Peyer's patch (tissue), 4 donors: ENCODE data around the gene DTL. TPM values are rescaled to one million over a fixed set of nuclear protein-coding genes. Genes with fewer than 3 reads are reported as not detected.

Experiments
- DNase-seq, 3 donors: peaks; one replicate each; pipeline ENCODE4 v3.0.0-alpha.2; 2017 to 2019
- H3K27ac ChIP-seq, 4 donors: fragments of 200-600 bp; sonication (generic); one replicate each; pipeline ENCODE4 v1.5.1; 2016 to 2019
- H3K27me3 ChIP-seq, 2 donors: fragments of 200-600 bp; sonication (generic); one replicate each; pipeline ENCODE4 v1.5.1; 2019
- H3K36me3 ChIP-seq, 3 donors: fragments of 200-600 bp; sonication (generic); one replicate each; pipeline ENCODE4 v1.5.1; 2016 to 2019
- H3K4me1 ChIP-seq, 4 donors: fragments of 200-600 bp; sonication (generic); one replicate each; pipeline ENCODE4 v1.5.1; 2016 to 2019
- H3K4me3 ChIP-seq, 4 donors: fragments of 200-600 bp; sonication (generic); 1 replicate in 3 of 4; 2 replicates in 1 of 4; pipeline ENCODE4 v1.5.1; 2016 to 2019; ENCODE audit warnings: mild to moderate bottlenecking in 1 of 4
- H3K9me3 ChIP-seq, 4 donors: fragments of 200-600 bp; sonication (generic); one replicate each; pipeline ENCODE4 v1.5.1; 2016 to 2019; ENCODE audit warnings: mild to moderate bottlenecking in 1 of 4
- POLR2A ChIP-seq, 2 donors: fragments of 450-650 bp; IDR thresholded peaks; one replicate each; pipeline ENCODE4 v1.5.1; 2017; ENCODE audit warnings: antibody characterized with exemption in 2 of 2, mild to moderate bottlenecking in 2 of 2, moderate library complexity in 2 of 2
- total RNA-seq, 4 donors: library from RNA; depleted of rRNA; stranded (reverse); fragments of >200 nt; gene quantifications; one replicate each; pipeline ENCODE4 v1.1.0, GENCODE V29; 2016
- TF ChIP-seq, protein P1 (sequence below), 6 experiments: fragments of 450-650 bp in 4 of 6; fragments of 200-600 bp in 2 of 6; sonication (generic) in 1 of 6; IDR thresholded peaks; one replicate each; pipeline ENCODE4 v1.5.1; 2017 to 2019; ENCODE audit warnings: antibody characterized with exemption in 6 of 6, mild to moderate bottlenecking in 3 of 6, moderate library complexity in 1 of 6

DTL gene
- total RNA-seq, 4 donors from 2014 or later: 0.66 to 5.8 (median 3.7) TPM

DNA sequence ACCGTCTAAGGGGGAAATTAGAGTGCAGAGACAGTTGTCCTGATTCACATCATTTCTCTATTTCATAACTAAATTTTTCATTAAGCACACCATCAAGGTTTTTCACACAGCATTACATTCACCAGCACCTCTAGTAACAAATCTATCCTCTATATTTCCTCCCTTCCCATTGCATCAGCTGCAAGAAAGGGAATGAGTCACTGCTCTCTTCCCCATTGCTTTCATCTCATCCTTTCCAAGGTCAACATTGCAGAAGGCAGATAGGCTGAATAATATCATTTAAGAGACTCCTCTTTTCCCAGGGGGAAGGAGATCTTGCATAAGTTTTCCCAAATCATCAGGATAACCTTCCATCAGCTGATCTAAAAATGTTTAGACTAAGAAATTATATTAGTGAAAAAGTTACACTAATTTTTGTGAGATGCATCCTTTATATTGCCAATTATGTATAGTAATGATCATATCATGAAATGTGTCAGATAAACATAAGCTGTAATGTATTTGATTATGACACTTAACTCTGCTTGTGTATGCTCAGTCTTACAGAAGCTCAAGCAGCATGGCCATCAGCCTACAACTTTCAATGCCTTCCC is 4.5 kb upstream of the DTL start:
- Histone ChIP-seq H3K27ac (no peak overlapping the region), H3K4me3 (no peak overlapping the region), H3K27me3 (no peaks in the 10 kb centered on the region), H3K36me3 (no peaks in the 10 kb centered on the region), H3K9me3 (no peaks in the 10 kb centered on the region), H3K4me1 (peaks cover 0 to 12% (median 0%) of the 10 kb centered on the region in 4 donors)
- DNase-seq: no peak
- TF ChIP-seq, protein P1, sequence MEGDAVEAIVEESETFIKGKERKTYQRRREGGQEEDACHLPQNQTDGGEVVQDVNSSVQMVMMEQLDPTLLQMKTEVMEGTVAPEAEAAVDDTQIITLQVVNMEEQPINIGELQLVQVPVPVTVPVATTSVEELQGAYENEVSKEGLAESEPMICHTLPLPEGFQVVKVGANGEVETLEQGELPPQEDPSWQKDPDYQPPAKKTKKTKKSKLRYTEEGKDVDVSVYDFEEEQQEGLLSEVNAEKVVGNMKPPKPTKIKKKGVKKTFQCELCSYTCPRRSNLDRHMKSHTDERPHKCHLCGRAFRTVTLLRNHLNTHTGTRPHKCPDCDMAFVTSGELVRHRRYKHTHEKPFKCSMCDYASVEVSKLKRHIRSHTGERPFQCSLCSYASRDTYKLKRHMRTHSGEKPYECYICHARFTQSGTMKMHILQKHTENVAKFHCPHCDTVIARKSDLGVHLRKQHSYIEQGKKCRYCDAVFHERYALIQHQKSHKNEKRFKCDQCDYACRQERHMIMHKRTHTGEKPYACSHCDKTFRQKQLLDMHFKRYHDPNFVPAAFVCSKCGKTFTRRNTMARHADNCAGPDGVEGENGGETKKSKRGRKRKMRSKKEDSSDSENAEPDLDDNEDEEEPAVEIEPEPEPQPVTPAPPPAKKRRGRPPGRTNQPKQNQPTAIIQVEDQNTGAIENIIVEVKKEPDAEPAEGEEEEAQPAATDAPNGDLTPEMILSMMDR (IDR thresholded peaks at IDR 0.05): no peak
- TF ChIP-seq POLR2A (IDR thresholded peaks at IDR 0.05): no peak

DNA sequence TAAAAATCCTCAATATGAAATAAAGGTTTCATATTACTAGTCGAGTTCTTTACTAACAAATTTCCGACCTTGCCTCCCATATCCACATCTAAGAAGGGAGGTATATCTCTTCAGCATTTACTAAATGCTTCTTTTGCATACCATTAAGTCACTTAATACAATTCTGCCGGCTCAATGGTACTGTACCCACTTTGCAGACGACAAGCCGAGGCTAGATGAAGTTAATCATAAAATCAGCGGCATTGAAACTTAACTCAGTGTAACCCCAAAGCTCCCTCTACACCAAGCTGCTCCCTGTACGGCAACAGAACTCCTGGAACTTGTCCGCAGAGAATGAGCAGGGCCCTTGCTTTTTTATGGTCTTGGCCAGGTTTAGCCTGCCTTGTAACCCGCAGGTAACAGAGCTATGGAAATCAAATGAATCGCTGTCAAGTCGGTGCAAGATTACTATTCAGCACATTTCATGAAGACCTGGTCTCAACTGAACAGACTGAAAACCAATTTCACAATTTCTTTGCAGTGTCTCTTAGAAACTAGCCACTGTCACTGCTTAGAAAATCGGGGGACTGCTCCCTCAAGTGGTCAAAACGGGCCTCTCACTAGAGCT is 929 bp upstream of the DTL start:
- no peaks in the 10 kb centered on the region for H3K27me3 ChIP-seq
- peak overlapping the region; percentile 68 to 92 (median 86) for H3K27ac ChIP-seq
- peak overlapping the region; percentile 52 to 75 (median 60) for H3K4me3 ChIP-seq
- TF ChIP-seq, protein P1 (IDR thresholded peaks at IDR 0.05): no peak
- no peak for TF ChIP-seq POLR2A (IDR thresholded peaks at IDR 0.05)
- no peak for DNase-seq
- no peaks in the 10 kb centered on the region for H3K36me3 ChIP-seq
- H3K9me3 ChIP-seq: no peaks in the 10 kb centered on the region
- peaks cover 0 to 16% (median 0%) of the 10 kb centered on the region in 4 donors for H3K4me1 ChIP-seq

DNA sequence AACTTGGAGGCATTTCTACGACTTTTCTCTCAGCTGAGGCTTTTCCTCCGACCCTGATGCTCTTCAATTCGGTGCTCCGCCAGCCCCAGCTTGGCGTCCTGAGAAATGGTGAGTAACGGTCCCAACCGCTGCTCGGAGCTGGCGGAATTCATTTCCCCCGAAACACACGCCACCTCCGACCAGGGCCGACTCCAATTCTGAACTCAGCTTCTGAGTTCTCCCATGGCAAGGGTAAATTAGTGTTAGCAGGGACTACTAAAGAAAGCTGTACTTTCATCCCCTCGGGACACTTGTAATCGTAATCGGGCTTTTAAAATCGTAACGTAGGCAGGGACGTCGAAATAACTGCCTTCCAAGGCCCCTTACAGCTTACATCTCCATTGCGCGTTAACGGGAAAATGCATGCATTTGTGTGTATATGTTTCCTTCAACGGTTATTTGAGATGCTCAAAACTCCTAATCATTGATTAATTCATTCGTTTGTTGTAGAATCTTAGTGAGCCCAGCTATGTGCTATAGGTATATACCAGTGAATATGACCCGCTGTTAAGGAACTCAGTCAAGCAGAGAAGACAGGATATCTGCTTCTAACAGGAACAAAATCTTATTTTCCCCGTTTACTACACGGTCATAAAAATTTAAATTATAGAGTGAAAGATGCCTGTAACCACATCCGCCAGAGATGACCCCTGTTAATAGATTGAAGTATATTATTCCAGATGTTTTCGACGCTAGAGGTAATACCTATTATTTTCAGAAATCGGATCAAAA is 472 bp downstream of the DTL start:
- no peaks in the 10 kb centered on the region for H3K36me3 ChIP-seq
- H3K27me3 ChIP-seq: no peaks in the 10 kb centered on the region
- DNase-seq: no peak
- peak overlapping the region; percentile 63 to 92 (median 86) for H3K27ac ChIP-seq
- H3K4me3 ChIP-seq: peak overlapping the region; percentile 52 to 75 (median 60)
- no peak for TF ChIP-seq POLR2A (IDR thresholded peaks at IDR 0.05)
- TF ChIP-seq, protein P1 (IDR thresholded peaks at IDR 0.05): no peak
- peaks cover 0 to 16% (median 0%) of the 10 kb centered on the region in 4 donors for H3K4me1 ChIP-seq
- H3K9me3 ChIP-seq: no peaks in the 10 kb centered on the region

DNA sequence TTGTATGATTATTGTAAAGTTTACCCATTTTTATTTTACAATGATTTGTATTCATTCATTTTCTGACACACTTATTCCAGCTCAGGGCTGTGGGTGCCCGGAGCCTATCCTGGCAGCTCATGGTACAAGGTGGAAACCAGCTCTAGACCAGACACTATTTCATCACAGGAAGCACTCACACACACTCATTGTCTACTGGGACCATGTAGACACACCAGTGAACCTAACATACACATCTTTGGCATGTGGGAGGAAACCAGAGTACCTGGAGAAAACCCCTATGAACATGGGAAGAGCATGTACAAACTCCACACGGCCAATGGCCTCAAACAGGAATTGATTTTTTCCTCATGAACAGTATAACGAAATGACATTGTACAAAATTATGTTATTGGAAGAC is 2.4 kb downstream of the DTL start:
- Histone ChIP-seq H3K36me3 (no peaks in the 10 kb centered on the region), H3K27me3 (no peaks in the 10 kb centered on the region), H3K9me3 (no peaks in the 10 kb centered on the region), H3K4me3 (no peak overlapping the region), H3K27ac (no peak overlapping the region), H3K4me1 (peaks cover 0 to 12% (median 0%) of the 10 kb centered on the region in 4 donors)
- DNase-seq: no peak
- TF ChIP-seq, protein P1 (IDR thresholded peaks at IDR 0.05): no peak
- TF ChIP-seq POLR2A (IDR thresholded peaks at IDR 0.05): no peak

DNA sequence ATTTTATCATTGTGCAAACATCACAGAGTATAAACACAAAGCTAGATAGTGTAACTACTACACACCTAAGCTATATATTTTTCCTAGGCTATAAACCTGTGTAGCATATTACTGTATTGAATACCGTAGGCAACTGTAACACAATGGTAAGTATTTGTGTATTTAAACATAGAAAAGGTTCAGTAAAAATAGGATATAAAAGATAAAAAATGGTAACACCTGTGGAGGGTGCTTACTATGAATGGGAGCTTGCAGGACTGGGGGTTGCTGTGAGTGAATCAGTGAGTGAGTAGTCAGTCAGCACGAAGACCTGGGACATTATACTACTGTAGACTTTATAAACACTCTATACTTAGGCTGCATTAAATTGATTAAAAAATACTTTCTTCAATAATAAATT is 4.1 kb downstream of the DTL start:
- H3K4me1 ChIP-seq: peaks cover 0 to 6% (median 0%) of the 10 kb centered on the region in 4 donors
- no peak for DNase-seq
- H3K9me3 ChIP-seq: no peaks in the 10 kb centered on the region
- no peaks in the 10 kb centered on the region for H3K27me3 ChIP-seq
- no peak for TF ChIP-seq POLR2A (IDR thresholded peaks at IDR 0.05)
- TF ChIP-seq, protein P1 (IDR thresholded peaks at IDR 0.05): no peak
- H3K27ac ChIP-seq: no peak overlapping the region
- H3K36me3 ChIP-seq: no peaks in the 10 kb centered on the region
- no peak overlapping the region for H3K4me3 ChIP-seq
